ENCODE data around the gene ASGR1.
A peak's percentile ranks its signal among the peaks of the same experiment; 100 is the strongest.

Gene ASGR1

GRCh38 chr17:7215136-7215638 lies 36.0 kb upstream of the ASGR1 start:
- 0 out of 2 replicates have a peak, but pooled peaks have one; percentile 4 for TF ChIP-seq CTCF (IDR thresholded peaks at IDR 0.05)
- no peak for TF ChIP-seq ZFX (IDR thresholded peaks at IDR 0.05; ENCODE audit: borderline replicate concordance)
- H3K27ac ChIP-seq = peak overlapping the region; percentile 65

GRCh38 chr17:7214300-7215135 lies 35.3 kb upstream of the ASGR1 start:
- TF ChIP-seq ZFX (IDR thresholded peaks at IDR 0.05; ENCODE audit: borderline replicate concordance) = no peak
- TF ChIP-seq CTCF (IDR thresholded peaks at IDR 0.05) = peak; percentile 58
- H3K27ac ChIP-seq = peak overlapping the region; percentile 65

GRCh38 chr17:7213895-7214299 lies 34.7 kb upstream of the ASGR1 start:
- H3K27ac ChIP-seq = peak overlapping the region; percentile 65; the same call in 1 of the 2 replicates
- TF ChIP-seq ZFX (IDR thresholded peaks at IDR 0.05; ENCODE audit: borderline replicate concordance) = no peak
- peak; percentile 35 for TF ChIP-seq CTCF (IDR thresholded peaks at IDR 0.05)

GRCh38 chr17:7211491-7212273 lies 32.5 kb upstream of the ASGR1 start:
- TF ChIP-seq CTCF (IDR thresholded peaks at IDR 0.05) (no peak), ZFX (IDR thresholded peaks at IDR 0.05; ENCODE audit: borderline replicate concordance) (no peak)
- H3K27ac ChIP-seq = no peak overlapping the region

- TF ChIP-seq CTCF (IDR thresholded peaks at IDR 0.05) (no peak), ZFX (IDR thresholded peaks at IDR 0.05; ENCODE audit: borderline replicate concordance) (no peak)
- H3K27ac ChIP-seq = no peak overlapping the region
These were observed 29.7 kb upstream of the ASGR1 start for GRCh38 chr17:7208754-7209460.

- no peak for TF ChIP-seq ZFX (IDR thresholded peaks at IDR 0.05; ENCODE audit: borderline replicate concordance)
- TF ChIP-seq CTCF (IDR thresholded peaks at IDR 0.05) = no peak
- H3K27ac ChIP-seq = no peak overlapping the region
These were observed 28.9 kb upstream of the ASGR1 start for GRCh38 chr17:7208027-7208571.

Measured in 22Rv1 (cell line).